SU-DHL-6 (cell line): ENCODE data around the gene VPS13D.

Experiments
- CTCF ChIP-seq: fragments of 200-600 bp; sonication (generic); IDR thresholded peaks from one replicate; pipeline ENCODE4 v1.5.1; 2017; ENCODE audit warnings: antibody characterized with exemption, mild to moderate bottlenecking, low read length, moderate library complexity; ENCODE audit not compliant: insufficient read depth, poor library complexity, severe bottlenecking
- EZH2phosphoT487 ChIP-seq: fragments of 200-600 bp; sonication (generic), shearing (Covaris generic); conservative IDR thresholded peaks from 2 replicates; pipeline ENCODE4 v1.6.1; 2018; ENCODE audit warnings: mild to moderate bottlenecking, antibody characterized with exemption, low read length, moderate library complexity, mixed read lengths

DNA sequence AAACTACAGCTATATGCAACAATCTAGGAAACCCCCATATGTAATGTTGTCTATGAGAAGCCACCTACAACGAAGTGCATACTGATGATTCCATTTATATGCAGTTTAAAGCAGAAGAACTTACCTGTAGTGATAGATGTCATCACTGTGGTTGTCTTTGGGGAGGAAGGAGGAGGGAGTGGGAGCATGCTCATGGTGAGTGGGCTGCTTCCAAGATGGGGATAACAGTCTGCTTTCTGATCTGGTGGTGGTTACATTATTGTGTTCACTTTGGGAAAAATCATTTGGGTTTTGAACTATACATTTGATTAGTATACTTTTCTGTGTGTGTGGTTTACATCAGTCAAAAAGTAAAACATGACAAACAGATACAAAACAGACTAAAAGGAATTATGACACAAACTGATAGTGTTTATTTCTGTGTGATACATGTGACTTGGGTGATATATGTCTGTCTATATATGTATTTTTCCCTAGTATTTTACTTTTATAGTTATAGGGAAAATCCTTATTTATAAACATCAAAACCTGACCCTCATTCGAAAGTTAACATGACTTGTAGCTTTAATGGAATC lies 184.7 kb downstream of the VPS13D start:
- TF ChIP-seq CTCF (no peak), EZH2phosphoT487 (no peak)
